ENCODE results near the gene DHRS12.
"Not testable (repeated sequence)": the region's sequence is repeated elsewhere in the genome, so short reads cannot be mapped to it uniquely, and the experiment has no call there.

The DHRS12 gene

DNA sequence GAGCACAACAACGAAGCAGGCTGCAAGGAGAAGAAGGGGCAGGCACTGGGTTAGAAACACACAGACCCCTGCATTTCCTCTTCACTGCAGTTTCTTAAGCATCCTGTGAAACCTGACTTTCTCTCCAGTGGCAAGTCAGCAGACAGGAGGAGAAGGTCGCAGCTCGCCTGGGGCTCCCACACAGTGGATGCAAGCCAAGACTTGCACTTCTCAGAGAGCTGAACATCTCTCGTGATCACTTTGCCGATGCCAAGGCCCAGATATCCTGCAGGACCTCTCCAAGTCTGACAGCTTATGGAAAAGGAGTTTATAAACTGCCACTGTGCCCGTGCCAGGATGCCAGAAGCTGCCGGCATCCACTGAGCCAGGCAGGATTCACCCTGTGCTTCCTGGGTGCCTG, 22.6 kb upstream of the DHRS12 start:
- no peak for DNase-seq

DNA sequence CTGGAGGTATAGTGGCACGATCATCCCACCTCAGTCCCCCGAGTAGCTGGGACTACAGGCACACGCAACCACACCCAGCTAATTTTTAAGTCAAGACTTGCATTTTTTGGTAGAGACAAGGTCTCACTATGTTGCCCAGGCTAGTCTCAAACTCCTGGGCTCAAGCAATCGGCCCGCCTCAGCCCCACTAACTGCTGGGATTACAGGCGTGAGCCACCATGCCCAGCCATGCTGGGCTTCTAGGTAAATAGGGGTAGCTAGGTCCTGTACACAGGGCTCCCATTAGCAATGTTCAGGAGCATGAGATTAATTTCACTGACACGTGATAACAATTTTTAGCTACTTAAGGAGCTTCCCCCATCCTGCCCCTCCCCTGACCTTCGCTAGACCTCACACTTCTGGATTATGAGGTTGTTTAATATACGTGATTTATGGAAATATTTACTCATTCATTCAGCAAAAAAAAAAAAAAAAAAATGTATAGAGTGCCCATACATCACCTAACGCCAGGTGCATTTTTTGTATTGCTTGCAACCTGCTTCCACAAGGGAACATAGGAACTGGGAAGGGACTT, 21.8 kb upstream of the DHRS12 start:
- no peak for DNase-seq

DNA sequence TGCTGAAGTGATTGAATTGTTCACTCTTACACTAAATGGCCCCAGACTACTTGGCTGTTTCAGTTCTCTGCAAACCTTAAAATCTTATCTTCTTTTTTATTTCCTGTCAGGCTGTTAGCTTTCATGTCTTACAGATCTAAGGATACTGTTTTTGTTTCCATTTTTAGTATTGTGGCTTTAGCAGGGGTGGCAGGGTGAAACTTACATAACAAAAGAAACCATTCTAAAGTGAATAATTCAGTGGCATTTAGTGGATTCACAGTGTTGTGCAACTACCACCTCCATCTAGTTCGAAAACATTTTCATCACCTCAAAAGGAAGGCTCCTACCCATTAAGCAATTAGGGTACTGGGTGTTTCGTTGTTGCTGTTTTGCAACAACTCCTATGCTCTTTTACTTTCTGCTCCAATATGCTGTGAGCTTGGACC, 21.2 kb upstream of the DHRS12 start:
- DNase-seq, result no peak

DNA sequence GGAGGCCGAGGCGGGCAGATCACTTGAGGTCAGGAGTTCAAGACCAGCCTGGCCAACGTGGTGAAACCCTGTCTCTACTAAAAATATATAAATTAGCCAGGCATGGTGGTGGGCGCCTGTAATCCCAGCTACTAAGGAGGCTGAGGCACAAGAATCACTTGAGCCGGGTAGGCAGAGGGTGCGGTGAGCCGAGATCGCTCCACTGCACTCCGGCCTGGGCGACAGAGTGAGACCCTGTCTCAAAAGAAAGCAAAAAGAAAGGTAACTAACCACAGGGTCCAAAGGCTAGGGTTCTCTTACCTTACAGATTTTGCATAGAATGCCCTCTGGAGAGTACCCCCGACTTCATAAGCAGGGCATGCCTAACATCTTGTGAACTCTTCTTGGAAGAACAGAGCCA, 20.7 kb upstream of the DHRS12 start:
- not testable (repeated sequence) for DNase-seq

DNA sequence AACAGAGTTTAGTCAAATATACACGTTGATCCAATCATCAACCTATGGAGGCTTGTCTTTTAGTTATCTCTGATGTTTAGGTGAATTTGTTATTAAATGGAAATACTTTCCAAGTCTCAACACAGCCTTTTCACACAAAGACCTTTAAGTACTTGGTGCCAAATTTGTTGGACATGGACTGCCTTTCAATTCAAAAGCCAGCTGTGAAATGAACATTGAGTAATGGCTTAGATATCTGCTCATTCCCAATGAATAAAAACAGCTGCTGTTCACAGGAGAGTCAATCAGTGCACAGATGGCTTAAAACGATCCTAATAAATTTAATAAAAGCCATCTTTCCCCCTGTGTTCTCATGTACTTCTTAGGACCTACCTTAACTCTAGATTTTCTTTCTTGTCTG, 19.9 kb upstream of the DHRS12 start:
- DNase-seq, result no peak

DNA sequence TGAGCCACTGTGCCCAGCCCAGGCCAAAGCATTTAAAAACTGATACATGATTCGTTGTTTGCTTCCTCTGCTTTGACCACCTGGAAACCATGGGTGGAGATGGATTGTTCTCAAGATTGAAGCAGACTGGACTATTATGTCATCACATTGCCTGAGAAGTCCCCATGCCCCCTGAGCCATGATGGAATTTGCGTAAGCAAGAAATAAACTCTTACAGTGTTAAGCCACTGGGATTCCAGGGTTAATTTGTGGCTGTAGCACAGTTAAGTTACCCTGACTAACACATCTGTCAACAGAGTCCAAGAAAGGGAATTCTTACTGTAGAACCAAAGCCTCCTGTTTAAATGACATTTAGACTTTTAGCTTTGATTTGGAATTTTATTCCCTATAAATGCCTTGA, 19.4 kb upstream of the DHRS12 start:
- DNase-seq, result no peak

DNA sequence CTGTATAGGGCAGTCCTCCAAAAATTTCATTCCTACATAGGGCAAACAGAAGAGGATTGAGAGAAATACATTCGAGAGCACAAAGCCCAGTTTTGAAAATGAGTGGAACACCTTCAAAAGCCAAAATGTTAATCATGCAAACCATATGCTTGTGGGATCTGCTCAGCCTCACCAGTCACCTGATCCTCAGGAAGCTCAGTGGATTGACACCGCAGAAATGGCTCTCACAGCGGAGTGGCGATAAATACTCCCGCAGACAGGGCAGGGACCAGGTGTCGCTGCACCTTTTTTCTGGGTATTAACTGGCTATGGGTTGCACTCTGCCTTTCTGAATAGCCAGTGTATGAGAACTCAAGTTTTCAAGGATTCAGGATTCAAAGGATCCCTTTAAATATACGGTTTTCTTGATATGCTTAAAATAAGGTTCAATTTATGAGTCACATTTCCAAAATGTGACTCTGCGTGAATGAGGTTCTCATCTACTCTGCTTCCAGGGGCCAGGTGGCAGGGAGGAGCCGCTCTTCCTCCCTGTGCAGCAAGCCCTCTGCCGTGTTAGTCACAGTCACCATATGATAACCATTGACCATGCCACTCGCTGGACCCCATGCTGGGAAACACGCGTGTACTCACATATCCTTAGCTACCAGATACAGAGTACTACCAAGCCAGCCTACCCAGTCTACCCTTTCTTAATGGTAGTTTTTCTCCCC, 18.3 kb upstream of the DHRS12 start:
- DNase-seq, result no peak

DNA sequence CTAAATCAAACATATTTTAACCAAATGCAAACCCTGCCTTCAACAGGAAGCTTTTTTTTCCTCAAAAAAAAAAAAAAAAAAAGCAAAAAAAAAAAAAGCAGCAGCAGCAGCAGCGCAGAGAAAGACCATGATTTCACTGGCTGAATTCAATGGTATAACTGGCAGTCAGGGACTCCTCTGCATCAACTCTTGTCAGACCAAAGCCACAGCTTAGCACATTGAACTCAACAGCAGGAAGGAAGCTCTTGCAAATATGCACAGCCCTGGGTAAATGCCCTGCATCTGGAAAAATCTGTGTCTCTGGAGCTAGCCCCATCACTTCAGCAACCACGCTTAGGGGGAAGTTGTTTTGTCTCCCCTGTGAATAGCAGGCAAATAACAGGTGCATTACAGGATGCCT, 17.6 kb upstream of the DHRS12 start:
- DNase-seq, result no peak

DNA sequence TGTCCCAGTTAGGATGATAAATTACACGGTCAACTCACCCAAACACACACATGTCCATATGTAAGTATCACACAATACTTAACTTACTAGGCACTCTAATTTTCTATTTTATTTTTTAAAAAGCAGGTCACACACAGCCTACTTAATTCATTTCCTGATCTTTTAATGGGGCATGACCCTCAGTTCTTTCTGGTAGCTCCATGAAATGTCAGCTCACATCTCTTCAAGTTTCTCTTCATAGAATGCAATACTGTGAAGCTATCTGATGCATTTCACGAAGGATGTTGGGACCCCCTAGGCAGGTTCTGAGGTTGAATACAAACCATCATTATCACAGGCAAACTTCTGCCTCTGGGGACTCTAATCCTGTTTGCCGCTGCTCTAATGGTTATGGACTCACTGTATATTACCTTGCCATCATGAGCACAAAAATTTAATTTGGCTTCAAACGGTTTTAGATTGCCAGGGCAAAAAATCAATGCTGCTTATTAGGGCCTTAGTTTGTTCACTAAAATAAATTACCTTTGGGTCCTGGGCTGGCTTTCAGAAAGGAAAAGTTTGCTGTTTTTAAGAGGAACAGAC, 16.1 kb upstream of the DHRS12 start:
- no peak for DNase-seq

DNA sequence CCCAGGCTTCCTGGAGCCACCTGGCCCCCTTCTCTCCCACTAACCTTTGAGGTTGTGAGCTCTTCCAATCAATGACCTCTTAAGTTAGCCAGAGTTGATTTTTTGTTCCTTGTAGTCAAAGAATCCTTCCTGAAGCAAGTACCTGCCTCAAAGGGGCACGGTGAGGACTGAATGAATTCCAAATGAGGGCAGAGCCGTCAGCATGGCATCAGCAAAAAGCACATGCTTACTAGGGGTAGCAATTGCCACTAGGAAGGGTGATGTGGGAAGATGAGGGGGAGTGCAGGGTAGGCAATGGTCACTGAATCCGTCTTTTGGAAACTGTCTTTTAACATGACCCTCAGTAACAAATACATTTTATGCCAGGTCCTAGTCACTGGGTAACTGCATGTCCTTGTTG, 15.6 kb upstream of the DHRS12 start:
- DNase-seq, result no peak

DNA sequence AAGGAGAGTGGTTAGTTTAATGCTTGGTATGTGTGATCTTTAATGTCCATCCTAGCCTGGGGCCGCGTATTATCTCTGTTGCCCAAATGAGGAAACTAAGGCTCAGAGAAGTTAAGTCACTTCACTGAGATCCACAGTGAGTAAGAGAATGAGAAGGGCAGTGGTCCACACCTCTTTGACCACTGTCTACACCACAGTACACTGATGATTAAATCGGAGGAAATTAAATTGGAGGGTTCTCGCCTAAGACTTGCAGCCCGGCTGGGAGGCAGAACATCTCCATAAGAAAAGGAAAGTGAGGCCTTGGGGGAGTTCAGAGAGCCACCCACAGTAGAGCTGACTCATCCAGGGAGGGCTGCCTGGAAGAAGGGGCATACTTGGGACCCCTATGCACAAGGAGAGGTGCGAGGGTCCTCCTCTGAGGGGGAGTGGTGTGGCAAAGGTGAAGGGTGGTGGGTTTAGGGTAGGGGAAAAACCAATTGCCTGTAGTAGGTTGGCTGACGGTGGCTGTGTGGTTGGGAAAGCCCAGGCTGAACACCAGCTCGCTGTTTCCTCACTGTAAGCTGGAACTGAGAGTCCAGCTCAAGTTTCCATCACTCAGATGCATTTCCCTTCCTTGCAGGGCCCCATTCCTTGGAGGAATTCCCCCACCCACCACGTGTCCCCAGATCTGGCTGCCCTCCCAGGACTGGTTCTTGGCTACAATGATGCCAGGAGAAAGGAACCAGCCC, 15.0 kb upstream of the DHRS12 start:
- no peak for DNase-seq

DNA sequence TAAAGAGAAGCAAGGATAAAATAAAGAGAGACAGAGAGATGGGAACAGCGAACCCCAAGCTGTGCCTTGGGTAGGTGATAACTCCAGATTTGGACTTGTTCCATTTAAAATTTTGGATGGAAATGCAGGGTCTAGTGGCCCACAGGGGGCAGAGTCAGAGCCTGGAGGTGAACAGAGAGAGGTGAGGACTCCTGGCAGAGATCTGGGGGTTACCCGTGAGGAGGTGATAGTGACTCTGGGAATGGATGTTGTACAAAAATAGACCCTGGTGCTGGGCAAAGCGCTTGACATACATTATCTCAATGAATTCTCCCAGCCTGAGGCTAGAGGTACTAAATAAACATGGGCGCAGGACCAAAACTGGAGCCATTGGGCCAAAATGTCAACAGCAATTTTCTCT, 14.3 kb upstream of the DHRS12 start:
- DNase-seq, result no peak

DNA sequence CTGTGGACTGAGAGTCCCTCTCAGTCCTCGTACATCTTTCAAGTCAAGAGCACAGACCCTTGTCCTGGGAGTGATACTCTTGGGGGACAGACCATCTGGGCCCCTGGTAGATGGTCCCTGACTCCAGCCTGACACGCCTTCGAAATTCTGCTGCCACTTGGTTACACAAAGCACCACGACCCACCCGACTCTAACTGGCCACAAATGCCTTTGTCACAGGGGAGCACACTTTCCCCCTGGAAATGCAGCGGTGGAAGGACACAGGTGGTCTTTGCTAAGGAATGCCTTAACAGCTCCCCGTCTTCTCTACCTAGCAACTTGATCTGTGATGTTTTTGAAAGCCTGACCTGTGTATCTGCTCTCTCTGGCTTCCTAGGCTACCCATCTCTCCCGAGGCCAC, 13.8 kb upstream of the DHRS12 start:
- no peak for DNase-seq

DNA sequence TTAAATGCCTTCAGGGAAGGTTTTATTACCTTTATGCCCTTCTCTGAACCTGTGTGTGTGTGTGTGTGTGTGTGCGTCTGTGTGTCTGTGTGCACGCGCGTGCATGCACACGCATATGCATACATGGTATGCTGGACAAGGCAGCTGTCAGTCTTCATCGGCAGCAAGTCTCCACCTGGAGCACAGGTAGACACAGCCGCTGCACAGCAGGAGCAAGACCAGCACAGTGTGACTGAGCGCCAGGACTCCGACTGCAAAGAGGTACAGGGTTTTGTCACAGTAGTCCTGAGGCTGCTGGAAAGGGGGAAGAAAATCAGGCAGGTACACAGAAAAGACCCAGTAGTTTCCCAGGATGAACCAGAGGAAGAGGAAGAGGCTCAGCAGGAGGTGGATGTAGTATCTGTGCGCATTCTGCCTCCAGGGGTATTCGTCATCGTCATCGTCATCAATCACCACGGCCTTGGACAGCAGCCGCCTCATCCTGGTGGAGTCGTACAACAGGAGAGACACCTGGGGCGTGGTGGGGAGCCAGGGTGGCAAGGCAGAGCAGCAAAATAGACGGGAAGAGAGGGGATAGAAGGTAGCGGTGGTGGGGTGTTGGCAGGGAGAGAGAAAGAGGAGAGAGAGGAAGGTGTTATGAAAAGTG, 12.8 kb upstream of the DHRS12 start:
- DNase-seq, result no peak

DNA sequence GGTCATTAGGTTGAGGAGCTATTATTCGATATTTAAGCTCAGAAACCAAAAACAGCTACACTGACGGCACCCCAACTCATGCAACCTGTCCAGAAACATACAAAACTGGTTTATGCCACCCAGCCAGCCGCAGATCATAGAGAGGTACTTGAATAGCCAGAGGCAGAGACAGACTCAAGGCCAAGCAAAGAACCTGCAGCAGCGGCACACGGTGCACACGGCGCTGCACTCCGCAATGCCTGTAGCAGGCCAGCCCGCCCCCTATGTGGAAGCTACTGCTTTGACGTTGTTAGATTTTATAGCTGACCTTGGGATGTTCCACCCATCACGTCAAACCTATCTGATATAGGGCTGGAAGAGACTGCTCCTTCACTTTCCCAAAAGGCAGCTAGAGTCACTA, 11.9 kb upstream of the DHRS12 start:
- no peak for DNase-seq

DNA sequence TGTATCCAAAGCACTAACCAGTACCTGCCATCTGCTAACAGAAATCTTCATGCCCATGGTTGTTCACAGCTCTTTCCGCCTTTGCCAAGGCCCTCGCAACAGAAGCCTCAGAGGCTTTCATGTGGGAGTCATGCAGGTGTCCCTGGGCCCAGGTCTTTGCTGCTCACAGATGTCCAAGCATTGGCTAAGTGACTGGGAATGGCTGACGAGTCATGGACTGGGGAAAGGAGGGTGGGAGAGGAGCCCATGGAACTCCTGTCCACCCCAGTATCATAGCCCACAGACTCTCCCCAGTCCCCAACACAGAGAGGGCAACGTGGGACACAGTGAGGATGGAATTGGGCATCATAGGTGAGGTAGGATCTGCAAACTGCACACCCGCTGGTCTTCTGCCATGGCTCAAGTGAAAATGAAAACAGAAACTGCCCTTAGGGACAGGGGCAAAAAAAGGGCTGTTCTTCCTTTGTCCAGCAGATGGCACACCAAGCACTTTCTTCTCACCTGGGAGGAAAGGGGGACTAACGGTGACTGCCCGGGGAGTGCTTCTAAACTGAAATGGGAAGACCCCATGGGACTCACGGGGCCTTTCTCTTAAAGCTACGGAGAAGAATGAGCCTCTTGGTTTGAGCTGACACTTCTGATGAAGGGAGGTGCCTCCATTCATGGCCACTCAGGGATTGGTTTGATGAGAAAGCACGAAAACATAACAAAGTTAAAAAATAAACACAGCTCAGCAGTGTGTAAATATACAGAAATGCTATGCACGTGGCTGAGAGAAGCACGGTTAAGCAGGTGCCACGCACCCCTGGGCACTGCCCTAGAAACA, 11.1 kb upstream of the DHRS12 start:
- DNase-seq, result no peak

DNA sequence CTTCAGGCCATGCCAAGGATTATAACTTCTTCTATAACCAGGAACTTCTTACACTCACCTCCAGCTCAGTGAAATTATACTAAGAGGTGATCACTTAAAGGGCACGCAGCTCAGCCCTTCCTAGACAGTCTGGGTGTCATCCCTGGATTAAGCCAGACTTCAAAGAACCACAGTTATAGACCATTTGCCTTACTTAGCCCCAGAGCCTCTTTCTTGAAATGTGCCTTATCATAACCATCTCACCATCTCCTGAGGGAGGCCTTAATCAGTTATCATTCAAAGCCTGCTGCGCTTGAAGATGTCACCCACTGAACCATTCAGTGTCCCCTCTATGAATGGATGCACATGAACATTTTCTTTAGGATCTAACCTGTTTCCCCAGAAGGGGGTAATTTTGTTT, 10.1 kb upstream of the DHRS12 start:
- DNase-seq, result no peak

DNA sequence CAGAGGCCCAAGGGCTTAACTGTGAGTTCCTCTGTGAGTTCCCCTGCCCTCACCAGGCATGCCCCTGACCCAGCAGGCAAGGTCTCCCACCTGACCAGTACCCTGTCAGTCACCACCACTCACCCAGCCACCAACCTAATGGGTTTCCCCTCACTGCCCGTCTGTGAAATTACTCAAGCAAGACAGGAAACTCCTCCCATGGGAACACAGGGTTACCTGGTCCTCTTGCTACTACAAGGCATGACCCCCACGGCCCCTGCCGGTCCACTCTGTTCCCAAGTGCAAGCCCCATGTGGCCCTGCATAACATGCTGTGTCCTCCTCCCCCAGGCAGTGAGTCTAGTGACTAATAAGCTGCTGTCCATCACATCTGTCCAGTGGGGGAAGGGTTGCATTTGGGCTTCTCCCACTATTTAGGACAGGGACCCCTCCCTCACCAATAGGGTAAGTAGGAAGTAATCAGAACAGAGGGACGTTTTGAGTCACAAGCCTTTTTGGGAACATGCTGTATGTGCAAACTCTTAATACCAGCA, 8.0 kb upstream of the DHRS12 start:
- no peak for DNase-seq

DNA sequence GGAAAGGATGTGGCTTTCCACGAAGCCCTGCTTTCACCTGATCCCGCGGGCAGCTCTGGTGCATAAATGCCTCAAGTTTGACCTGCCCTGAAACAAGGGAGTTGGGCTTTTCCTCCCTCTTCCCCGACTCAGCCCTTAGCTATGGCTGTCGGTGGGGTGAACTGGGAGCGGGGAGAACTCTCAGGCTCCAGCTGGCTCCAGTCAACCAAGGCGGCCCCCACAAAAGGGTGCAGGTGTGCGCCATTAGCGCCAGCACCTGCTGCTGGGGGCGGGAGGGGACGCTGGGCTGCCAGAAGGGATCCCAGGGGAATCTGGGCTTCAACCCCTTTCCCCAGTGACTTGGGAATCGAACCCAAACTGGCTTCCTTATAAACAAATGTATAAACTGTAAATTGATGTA, 7.1 kb upstream of the DHRS12 start:
- no peak for DNase-seq

DNA sequence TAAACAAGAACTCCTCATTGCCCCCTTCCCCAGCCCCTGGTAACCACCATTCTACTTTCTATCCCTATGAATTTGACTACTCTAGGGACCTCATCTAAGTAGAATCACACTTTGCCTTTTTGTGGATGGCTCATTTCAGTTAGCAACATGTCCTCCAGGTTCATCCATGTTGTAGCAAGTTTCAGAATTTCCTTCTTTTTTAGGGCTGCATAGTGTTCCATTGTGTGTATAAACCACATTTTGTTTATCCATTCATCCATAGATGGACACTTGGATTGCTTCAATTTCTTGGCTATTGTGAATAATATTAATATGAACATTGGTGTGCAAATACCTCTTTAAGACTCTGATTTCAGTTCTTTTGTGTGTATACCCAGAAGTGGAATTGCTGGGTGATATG, 4.8 kb upstream of the DHRS12 start:
- DNase-seq, result no peak

DNA sequence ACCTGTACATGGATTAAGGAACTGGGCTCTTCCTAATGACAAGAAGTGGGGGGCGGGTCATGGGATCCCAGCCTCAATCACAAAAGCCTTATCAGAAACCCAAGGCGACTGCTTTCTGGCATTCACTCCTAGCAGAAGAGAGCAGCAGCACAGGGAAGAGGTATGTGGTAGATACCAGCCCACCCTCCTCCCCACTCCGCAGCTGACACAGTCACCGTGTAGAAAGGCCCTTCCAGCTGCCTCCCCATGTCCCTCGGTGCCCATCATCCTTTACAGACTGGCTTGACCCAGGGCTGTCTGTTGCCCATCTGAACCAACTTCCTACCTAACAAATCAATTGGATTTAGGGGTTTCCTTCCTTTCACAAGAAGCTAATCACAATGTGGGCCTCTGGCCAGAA, 3.1 kb upstream of the DHRS12 start:
- no peak for DNase-seq

DNA sequence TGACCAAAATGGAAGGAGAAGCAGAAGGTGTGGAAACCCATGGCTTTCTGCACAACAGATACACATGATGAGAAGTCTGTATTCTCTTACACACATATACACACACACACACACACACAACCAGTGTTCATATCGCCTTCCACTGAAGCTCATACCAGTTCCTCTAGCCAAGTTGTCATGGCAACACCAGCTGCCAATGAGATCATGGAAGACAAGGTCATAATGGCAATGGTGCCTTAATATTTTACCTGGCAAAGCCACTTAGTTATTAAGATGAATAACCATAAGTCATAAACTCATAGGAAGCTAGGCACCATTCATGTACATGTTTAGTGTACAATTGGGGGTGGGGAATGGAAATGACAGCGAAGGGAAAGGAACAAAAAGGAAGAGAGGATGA, 2.6 kb upstream of the DHRS12 start:
- no peak for DNase-seq

Measured in activated gamma-delta T cell (primary cell).